Heart left ventricle (tissue), 13 donors: ENCODE results near the gene C2orf78.

Experiments used
- CTCF ChIP-seq, 12 donors: fragments of 200-600 bp; sonication (generic) in 4 of 12; IDR thresholded peaks; one replicate each; pipeline versions ENCODE4 v1.5.0 to v1.8.0; 2018 to 2022; ENCODE audit warnings: antibody characterized with exemption in 12 of 12, mild to moderate bottlenecking in 5 of 12
- POLR2A ChIP-seq, 2 donors: fragments of 450-650 bp; IDR thresholded peaks; one replicate each; pipeline ENCODE4 v1.6.1; 2017; ENCODE audit warnings: antibody characterized with exemption in 2 of 2, mild to moderate bottlenecking in 2 of 2, moderate library complexity in 2 of 2
- donor health status: ischemic (EF 13 %, LVEDD 7.1; RV severe dilation, severe dysfunction).
- donor health status: DM: no; HTN: yes; CAD: no.
- donor health status: DM: no; HTN: no; CAD: no.
- donor health status: ischemic (EF 25% LVEDD 6.9; RV normal size, moderate dysfunction).
- donor health status: ischemic (EF 25% LVEDD 5.7; RV mildly dilated, moderate dysfunction).
- donor health status: ischemic (EF 35%, LVEDD 5.7; RV mildly dilated, moderate dysfunction).
- donor health status: nonischemic (EF 11% LVEDD 7.7; RV severe dilation, severe dysfunction).
- donor health status: DM: yes; HTN: yes; CAD: no.
- donor health status: PGD.
- donor health status: ischemic (EF 29% LVEDD 5.4; RV normal size, mild dysfunction).
- donor health status: nonischemic (EF 23%, LVEDD 6.1; RV moderate dilation, normal function).

- TF ChIP-seq CTCF (IDR thresholded peaks at IDR 0.05), result no peak
- TF ChIP-seq POLR2A (IDR thresholded peaks at IDR 0.05), result no peak
Measured at GRCh38 chr2:73850009-73850408, 66.0 kb downstream of the C2orf78 start.
